Thymus (tissue), 11 donors: Measurements from ENCODE around the gene EPHB1. TPM values are rescaled to one million over a fixed set of nuclear protein-coding genes. Genes with fewer than 3 reads are reported as not detected.
A peak's percentile ranks its signal among the peaks of the same experiment; 100 is the strongest.

ENCODE experiments used
- DNase-seq, 9 donors: peaks; one replicate each; pipeline ENCODE4 v3.0.0-alpha.2; 2013; ENCODE audit warnings: low spot score in 9 of 9, low read depth in 6 of 9, missing footprints in 1 of 9
- H3K27ac ChIP-seq, 2 donors: one replicate each; pipeline ENCODE4 v1.5.1; 2013; ENCODE audit warnings: control low read depth in 1 of 2, low read depth in 1 of 2, low read length in 1 of 2, mild to moderate bottlenecking in 1 of 2, moderate library complexity in 1 of 2
- H3K27me3 ChIP-seq, 2 donors: one replicate each; pipeline ENCODE4 v1.5.1; 2013; ENCODE audit warnings: low read length in 1 of 2; ENCODE audit not compliant: control insufficient read depth in 2 of 2, insufficient read depth in 1 of 2
- H3K36me3 ChIP-seq, 2 donors: one replicate each; pipeline ENCODE4 v1.5.1; 2013; ENCODE audit warnings: low read length in 1 of 2, mild to moderate bottlenecking in 1 of 2, moderate library complexity in 1 of 2; ENCODE audit not compliant: control insufficient read depth in 2 of 2, insufficient read depth in 2 of 2
- H3K4me1 ChIP-seq, 2 donors: one replicate each; pipeline ENCODE4 v1.5.1; 2013; ENCODE audit warnings: low read length in 2 of 2; ENCODE audit not compliant: control insufficient read depth in 2 of 2, insufficient read depth in 2 of 2
- H3K4me3 ChIP-seq, 2 donors: one replicate each; pipeline ENCODE4 v1.5.1; 2013; ENCODE audit warnings: low read length in 2 of 2, control low read depth in 1 of 2, mild to moderate bottlenecking in 1 of 2
- H3K9me3 ChIP-seq, 2 donors: one replicate each; pipeline ENCODE4 v1.5.1; 2013; ENCODE audit warnings: low read length in 1 of 2, mild to moderate bottlenecking in 1 of 2; ENCODE audit not compliant: control insufficient read depth in 2 of 2, insufficient read depth in 1 of 2
- WGBS: extraction: QIAGEN DNeasy Blood & Tissue Kit; methylation state at CpG from one replicate; pipeline ENCODE4 v1.1.7; 2013; 5-methylcytosine and 5-hydroxymethylcytosine counted together
- polyA plus RNA-seq: library from polyadenylated mRNA; stranded (reverse); fragments of 200-250 nt; gene quantifications from one replicate; pipeline ENCODE4 v1.2.3, GENCODE V29; 2013
- total RNA-seq: library from RNA; stranded (reverse); fragments of 120-200 nt; gene quantifications from one replicate; pipeline ENCODE4 v1.2.4, GENCODE V29; 2013
- donor health status: healthy.

The EPHB1 gene
- total and polyA plus RNA-seq, 2 donors: 0.46 to 0.66 TPM

- Histone ChIP-seq H3K36me3 (no peaks in the 10 kb centered on the region), H3K4me1 (peaks cover 3 to 24% of the 10 kb centered on the region in 2 donors), H3K9me3 (no peaks in the 10 kb centered on the region), H3K4me3 (no peak overlapping the region), H3K27me3 (peaks cover 16 to 19% of the 10 kb centered on the region in 2 donors), H3K27ac (peak overlapping the region in 1 of 2 donors; percentile 46)
- WGBS: 37% methylated on average over 2 of the region's 2 CpGs
- no peak for DNase-seq
These were observed 7.5 kb downstream of the EPHB1 start for GRCh38 chr3:134802428-134803050.

- Histone ChIP-seq H3K4me1 (peaks cover 3 to 24% of the 10 kb centered on the region in 2 donors), H3K36me3 (no peaks in the 10 kb centered on the region), H3K27ac (peak overlapping the region in 1 of 2 donors; percentile 46), H3K9me3 (no peaks in the 10 kb centered on the region), H3K4me3 (no peak overlapping the region), H3K27me3 (peaks cover 11 to 14% of the 10 kb centered on the region in 2 donors)
- 44% methylated on average over 3 of the region's 3 CpGs for WGBS
- peak in 4 of 9 donors; percentile 16 to 55 (median 30) for DNase-seq
These were observed 8.0 kb downstream of the EPHB1 start for GRCh38 chr3:134803051-134803505.

GRCh38 chr3:134803652-134804051 is 8.6 kb downstream of the EPHB1 start:
- Histone ChIP-seq H3K36me3 (no peaks in the 10 kb centered on the region), H3K27ac (no peak overlapping the region), H3K27me3 (peaks cover 6 to 8% of the 10 kb centered on the region in 2 donors), H3K4me1 (peaks cover 3 to 24% of the 10 kb centered on the region in 2 donors), H3K4me3 (no peak overlapping the region), H3K9me3 (no peaks in the 10 kb centered on the region)
- no peak for DNase-seq
- WGBS: 95% methylated on average over 4 of the region's 4 CpGs

- WGBS: 90% methylated on average over 14 of the region's 14 CpGs
These were observed 9.7 kb downstream of the EPHB1 start for GRCh38 chr3:134804508-134805480.

GRCh38 chr3:134807189-134807588 is 12.1 kb downstream of the EPHB1 start:
- no peak for DNase-seq
- WGBS: 75% methylated on average over 6 of the region's 6 CpGs
- Histone ChIP-seq H3K27ac (no peak overlapping the region), H3K4me3 (no peak overlapping the region), H3K36me3 (no peaks in the 10 kb centered on the region), H3K4me1 (peaks cover 3 to 18% of the 10 kb centered on the region in 2 donors), H3K9me3 (no peaks in the 10 kb centered on the region), H3K27me3 (no peaks in the 10 kb centered on the region)

More at GRCh38 chr3:134804508-134805480, 9.7 kb downstream of the EPHB1 start:
- H3K27ac ChIP-seq: no peak overlapping the region
- H3K4me3 ChIP-seq: no peak overlapping the region
- H3K9me3 ChIP-seq: no peaks in the 10 kb centered on the region
- no peaks in the 10 kb centered on the region for H3K36me3 ChIP-seq
- DNase-seq: no peak
- no peaks in the 10 kb centered on the region for H3K27me3 ChIP-seq
- H3K4me1 ChIP-seq: peaks cover 3 to 24% of the 10 kb centered on the region in 2 donors

GRCh38 chr3:134808835-134809234 is 13.8 kb downstream of the EPHB1 start:
- no peaks in the 10 kb centered on the region for H3K27me3 ChIP-seq
- no peak for DNase-seq
- no peaks in the 10 kb centered on the region for H3K9me3 ChIP-seq
- no peak overlapping the region for H3K27ac ChIP-seq
- WGBS: 100% methylated on average over 1 of the region's 1 CpG
- no peaks in the 10 kb centered on the region for H3K36me3 ChIP-seq
- no peak overlapping the region for H3K4me3 ChIP-seq
- peaks cover 0 to 1% of the 10 kb centered on the region in 2 donors for H3K4me1 ChIP-seq

- no peaks in the 10 kb centered on the region for H3K36me3 ChIP-seq
- 85% methylated on average over 5 of the region's 5 CpGs for WGBS
- H3K9me3 ChIP-seq: no peaks in the 10 kb centered on the region
- no peak overlapping the region for H3K27ac ChIP-seq
- no peaks in the 10 kb centered on the region for H3K4me1 ChIP-seq
- H3K4me3 ChIP-seq: no peak overlapping the region
- no peak for DNase-seq
- H3K27me3 ChIP-seq: no peaks in the 10 kb centered on the region
These were observed 14.5 kb downstream of the EPHB1 start for GRCh38 chr3:134809427-134810051.

- H3K36me3 ChIP-seq: no peaks in the 10 kb centered on the region
- H3K27me3 ChIP-seq: no peaks in the 10 kb centered on the region
- WGBS: 88% methylated on average over 2 of the region's 2 CpGs
- H3K9me3 ChIP-seq: no peaks in the 10 kb centered on the region
- DNase-seq: no peak
- no peak overlapping the region for H3K4me3 ChIP-seq
- H3K27ac ChIP-seq: no peak overlapping the region
- H3K4me1 ChIP-seq: no peaks in the 10 kb centered on the region
These were observed 15.0 kb downstream of the EPHB1 start for GRCh38 chr3:134810052-134810435.
